Kidney tubule cell (primary cell): ENCODE measurements around the gene UBALD2.
A peak's percentile ranks its signal among the peaks of the same experiment; 100 is the strongest.
"Not testable (repeated sequence)": the region's sequence is repeated elsewhere in the genome, so short reads cannot be mapped to it uniquely, and the experiment has no call there.

Experiments
- DNase-seq: peaks from one replicate; pipeline ENCODE4 v3.0.0-alpha.2; 2018; ENCODE audit warnings: low spot score

Gene UBALD2

GRCh38 chr17:76264755-76265623 is at the start of gene UBALD2:
Gene UBALD2, plus strand, starts transcription at chr17:76265348. Its CDS starts 158 bp downstream, at chr17:76265506.
- peak; percentile 100 for DNase-seq

GRCh38 chr17:76217081-76217480 is 48.1 kb upstream of the UBALD2 start:
- DNase-seq: no peak

GRCh38 chr17:76219670-76220383 is 45.3 kb upstream of the UBALD2 start:
- no peak for DNase-seq

- DNase-seq: no peak
These were observed 41.3 kb upstream of the UBALD2 start for GRCh38 chr17:76223802-76224201.

GRCh38 chr17:76225373-76226086 is 39.6 kb upstream of the UBALD2 start:
- DNase-seq: not testable (repeated sequence)

- DNase-seq: not testable (repeated sequence)
These were observed 38.4 kb upstream of the UBALD2 start for GRCh38 chr17:76226749-76227148.

GRCh38 chr17:76232342-76232741 is 32.8 kb upstream of the UBALD2 start:
- DNase-seq: no peak

- no peak for DNase-seq
These were observed 31.4 kb upstream of the UBALD2 start for GRCh38 chr17:76233588-76234353.

- DNase-seq: no peak
These were observed 30.8 kb upstream of the UBALD2 start for GRCh38 chr17:76234354-76234679.

- DNase-seq: no peak
These were observed 29.3 kb upstream of the UBALD2 start for GRCh38 chr17:76235883-76236282.

GRCh38 chr17:76236603-76237002 is 28.5 kb upstream of the UBALD2 start:
- DNase-seq: no peak

GRCh38 chr17:76237859-76238313 is 27.3 kb upstream of the UBALD2 start:
- DNase-seq: peak; percentile 64

- DNase-seq: no peak
These were observed 26.2 kb upstream of the UBALD2 start for GRCh38 chr17:76238847-76239537.

GRCh38 chr17:76239538-76240274 is 25.4 kb upstream of the UBALD2 start:
- DNase-seq: no peak

GRCh38 chr17:76240461-76241203 is 24.5 kb upstream of the UBALD2 start, which contains the start of gene RNF157:
Gene RNF157, minus strand, starts transcription at chr17:76240493. Its CDS starts 253 bp downstream, at chr17:76240240.
- DNase-seq: peak; percentile 29

- DNase-seq: no peak
These were observed 24.0 kb upstream of the UBALD2 start for GRCh38 chr17:76241204-76241538.

- no peak for DNase-seq
These were observed 23.4 kb upstream of the UBALD2 start for GRCh38 chr17:76241691-76242255.

GRCh38 chr17:76243826-76244679 is 21.1 kb upstream of the UBALD2 start:
- DNase-seq: no peak
